GM12892 (cell line): ENCODE measurements around the gene PCDHA8.

Source experiments
- POLR2A ChIP-seq: IDR thresholded peaks from 2 replicates; pipeline ENCODE4 v1.6.1; 2011; ENCODE audit warnings: low read depth, low read length, control low read depth
- POLR2AphosphoS5 ChIP-seq: IDR thresholded peaks from 2 replicates; pipeline ENCODE4 v1.6.1; 2011; ENCODE audit warnings: low read depth, low read length, control low read depth
- TAF1 ChIP-seq: IDR thresholded peaks from 2 replicates; pipeline ENCODE4 v1.6.1; 2011; ENCODE audit warnings: low read depth, mild to moderate bottlenecking, control low read depth, low read length, borderline replicate concordance

GRCh38 chr5:140808889-140809291 lies 32.1 kb upstream of the PCDHA8 start:
- TF ChIP-seq POLR2AphosphoS5 (no peak), POLR2A (no peak), TAF1 (no peak)
